ENCODE measurements around the gene PIP4K2C. TPM values are rescaled to one million over a fixed set of nuclear protein-coding genes. Genes with fewer than 3 reads are reported as not detected.

Gene PIP4K2C
- total and polyA plus RNA-seq, 12 donors: 5.8 to 17.2 (median 14.1) TPM

DNA sequence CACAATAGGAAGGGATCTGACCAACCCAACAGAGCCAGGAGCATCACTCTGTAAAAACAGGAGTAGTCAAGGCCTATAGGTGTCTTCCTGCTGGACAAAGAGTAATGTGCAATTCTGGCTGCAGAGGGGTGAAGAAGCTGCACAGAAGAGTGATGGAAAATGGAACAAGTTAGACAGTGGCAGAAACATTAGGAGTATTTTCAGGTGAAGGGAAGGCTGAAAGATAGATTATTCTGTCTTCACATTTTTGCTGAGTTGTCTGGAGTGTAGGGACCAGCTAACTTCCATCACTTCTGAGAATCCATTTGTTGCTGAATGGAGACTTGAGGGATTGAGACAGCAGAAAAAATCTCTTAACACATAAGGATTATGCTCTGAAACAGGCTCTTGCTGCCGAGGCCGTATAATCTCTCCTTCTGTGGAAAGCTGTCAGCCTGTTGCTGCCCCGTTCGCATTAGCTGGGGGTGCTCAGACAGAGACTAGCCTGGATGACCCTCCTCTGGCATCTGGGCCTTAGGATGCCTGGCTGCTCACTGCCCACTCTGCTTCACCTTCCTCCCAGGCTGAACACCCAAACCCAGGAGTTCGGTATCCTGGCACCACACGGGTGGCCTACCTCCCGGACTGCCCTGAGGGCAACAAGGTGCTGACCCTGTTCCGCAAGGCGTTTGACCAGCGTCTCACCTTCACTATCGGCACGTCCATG, 17.1 kb downstream of the PIP4K2C start:
- 83 to 86% methylated on average over 12 of the region's 12 CpGs for WGBS, 2 donors
- intact Hi-C loops (cut with DNase I): no loop called here
- H3K9me3 ChIP-seq: no peaks in the 10 kb centered on the region
- H3K4me3 ChIP-seq: no peak overlapping the region
- peaks cover 0 to 56% (median 0%) of the 10 kb centered on the region in 7 donors for H3K27me3 ChIP-seq
- DNase-seq: no peak
- TF ChIP-seq, protein P1, sequence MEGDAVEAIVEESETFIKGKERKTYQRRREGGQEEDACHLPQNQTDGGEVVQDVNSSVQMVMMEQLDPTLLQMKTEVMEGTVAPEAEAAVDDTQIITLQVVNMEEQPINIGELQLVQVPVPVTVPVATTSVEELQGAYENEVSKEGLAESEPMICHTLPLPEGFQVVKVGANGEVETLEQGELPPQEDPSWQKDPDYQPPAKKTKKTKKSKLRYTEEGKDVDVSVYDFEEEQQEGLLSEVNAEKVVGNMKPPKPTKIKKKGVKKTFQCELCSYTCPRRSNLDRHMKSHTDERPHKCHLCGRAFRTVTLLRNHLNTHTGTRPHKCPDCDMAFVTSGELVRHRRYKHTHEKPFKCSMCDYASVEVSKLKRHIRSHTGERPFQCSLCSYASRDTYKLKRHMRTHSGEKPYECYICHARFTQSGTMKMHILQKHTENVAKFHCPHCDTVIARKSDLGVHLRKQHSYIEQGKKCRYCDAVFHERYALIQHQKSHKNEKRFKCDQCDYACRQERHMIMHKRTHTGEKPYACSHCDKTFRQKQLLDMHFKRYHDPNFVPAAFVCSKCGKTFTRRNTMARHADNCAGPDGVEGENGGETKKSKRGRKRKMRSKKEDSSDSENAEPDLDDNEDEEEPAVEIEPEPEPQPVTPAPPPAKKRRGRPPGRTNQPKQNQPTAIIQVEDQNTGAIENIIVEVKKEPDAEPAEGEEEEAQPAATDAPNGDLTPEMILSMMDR (IDR thresholded peaks at IDR 0.05): no peak
- peaks cover 0 to 26% (median 0%) of the 10 kb centered on the region in 9 donors for H3K36me3 ChIP-seq
- H3K27ac ChIP-seq: peak overlapping the region in 7 of 10 donors; percentile 1 to 92 (median 83)
- ATAC-seq: no peak
- H3K4me1 ChIP-seq: peaks cover 0 to 86% (median 50%) of the 10 kb centered on the region in 9 donors

DNA sequence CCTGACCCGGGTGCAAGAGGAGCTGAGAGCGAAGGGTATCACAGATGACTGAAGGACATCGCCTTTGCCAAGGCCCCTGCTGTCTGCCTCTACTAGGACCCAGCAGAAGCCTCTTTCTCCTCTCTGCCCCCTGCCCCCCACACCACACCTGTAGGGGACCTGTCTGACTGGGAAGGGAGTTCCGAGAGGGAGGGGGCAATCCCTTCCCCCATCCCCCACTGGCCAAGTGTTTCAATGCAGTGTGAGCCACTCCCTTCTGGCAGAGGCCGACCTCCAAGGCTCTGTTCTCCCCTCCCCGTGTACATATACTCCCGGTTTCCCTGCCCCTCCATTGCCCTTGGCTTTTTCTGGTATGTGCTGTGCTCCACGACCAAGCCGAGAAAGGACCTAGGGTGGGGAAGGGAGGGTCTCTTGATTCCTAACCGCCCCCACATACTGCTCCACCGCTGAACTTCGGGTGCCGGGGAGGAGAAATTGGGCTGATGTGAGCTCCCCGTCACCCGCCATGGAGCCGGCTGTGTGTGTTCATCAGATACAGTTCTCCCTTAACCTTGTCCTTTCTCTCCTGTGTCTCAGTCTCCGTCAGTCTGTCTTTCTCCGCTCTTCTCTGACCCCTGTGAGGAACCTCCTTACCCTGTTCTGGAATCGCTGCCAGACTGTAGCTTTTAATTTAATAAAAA, 18.2 kb downstream of the PIP4K2C start:
- Histone ChIP-seq H3K36me3 (peaks cover 0 to 28% (median 0%) of the 10 kb centered on the region in 9 donors), H3K27ac (peak overlapping the region in 9 of 10 donors; percentile 48 to 92 (median 85)), H3K4me1 (peaks cover 0 to 85% (median 44%) of the 10 kb centered on the region in 9 donors), H3K9me3 (no peaks in the 10 kb centered on the region), H3K27me3 (peaks cover 0 to 64% (median 0%) of the 10 kb centered on the region in 7 donors), H3K4me3 (peak overlapping the region in 6 of 10 donors; percentile 63 to 80 (median 74))
- WGBS, 2 donors: 62 to 64% methylated on average over 19 of the region's 19 CpGs
- intact Hi-C loops (cut with DNase I): no loop called here
- TF ChIP-seq, protein P1 (IDR thresholded peaks at IDR 0.05): no peak
- ATAC-seq: no peak
- no peak for DNase-seq

DNA sequence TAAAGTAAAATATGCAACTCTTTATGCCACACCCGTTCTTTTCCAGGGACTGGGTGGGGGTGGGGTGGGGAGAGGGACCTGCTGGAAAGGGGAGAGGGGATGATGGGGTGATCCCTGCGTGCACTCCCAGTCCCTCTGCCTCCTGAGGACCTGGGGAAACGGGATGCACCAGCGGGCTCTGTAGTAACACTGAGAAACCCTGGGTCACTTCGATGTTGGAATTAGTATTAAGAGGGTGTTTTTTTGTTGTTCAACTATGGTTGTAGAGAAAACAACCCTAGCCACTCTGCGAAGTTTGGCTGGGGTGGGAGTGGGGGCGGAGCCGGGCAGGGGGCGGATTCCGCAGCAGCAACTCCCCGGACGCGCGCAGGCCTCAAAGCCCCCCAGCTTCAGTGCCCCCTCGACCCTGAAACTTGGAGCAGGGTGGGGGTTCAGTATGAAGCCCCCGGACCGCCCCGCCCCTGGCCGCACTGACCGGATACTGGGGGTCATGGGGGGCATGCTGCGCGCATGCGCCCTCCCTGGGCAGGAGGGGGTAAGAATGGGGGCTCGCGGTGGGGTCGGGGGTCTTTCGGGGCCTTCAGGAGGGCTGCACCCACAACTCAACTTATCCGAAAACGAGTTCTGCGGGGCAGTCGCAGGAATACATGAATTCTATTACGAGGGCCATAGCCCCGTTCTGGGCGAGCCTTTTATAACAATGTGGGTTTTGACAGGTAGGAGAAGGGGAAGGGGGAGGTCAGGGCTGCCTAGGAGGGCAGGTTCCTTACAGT, 19.0 kb downstream of the PIP4K2C start:
- TF ChIP-seq, protein P1 (IDR thresholded peaks at IDR 0.05): no peak
- 25 to 27% methylated on average over 33 to 34 of the region's 34 CpGs for WGBS, 2 donors
- DNase-seq (peak; percentile 57 to 68), ATAC-seq (peak in 5 of 8 donors; percentile 4 to 45 (median 26))
- peak overlapping the region; percentile 69 to 92 (median 85) for H3K27ac ChIP-seq
- no peaks in the 10 kb centered on the region for H3K9me3 ChIP-seq
- intact Hi-C loops (cut with DNase I): no loop called here
- H3K27me3 ChIP-seq: peaks cover 0 to 56% (median 0%) of the 10 kb centered on the region in 7 donors
- H3K4me1 ChIP-seq: peaks cover 0 to 89% (median 41%) of the 10 kb centered on the region in 9 donors
- peaks cover 0 to 36% (median 0%) of the 10 kb centered on the region in 9 donors for H3K36me3 ChIP-seq
- peak overlapping the region in 9 of 10 donors; percentile 57 to 80 (median 68) for H3K4me3 ChIP-seq

Data from heart right ventricle (tissue), 16 donors.